Measurements from ENCODE around the gene TMEM167A. TPM values are rescaled to one million over a fixed set of nuclear protein-coding genes. Genes with fewer than 3 reads are reported as not detected.

The TMEM167A gene
- total and polyA plus RNA-seq, 2 of the 8 experiments (the other 6 are each of a cell fraction or from before 2014, with no cell fraction given), result 50.6 to 178 TPM

DNA sequence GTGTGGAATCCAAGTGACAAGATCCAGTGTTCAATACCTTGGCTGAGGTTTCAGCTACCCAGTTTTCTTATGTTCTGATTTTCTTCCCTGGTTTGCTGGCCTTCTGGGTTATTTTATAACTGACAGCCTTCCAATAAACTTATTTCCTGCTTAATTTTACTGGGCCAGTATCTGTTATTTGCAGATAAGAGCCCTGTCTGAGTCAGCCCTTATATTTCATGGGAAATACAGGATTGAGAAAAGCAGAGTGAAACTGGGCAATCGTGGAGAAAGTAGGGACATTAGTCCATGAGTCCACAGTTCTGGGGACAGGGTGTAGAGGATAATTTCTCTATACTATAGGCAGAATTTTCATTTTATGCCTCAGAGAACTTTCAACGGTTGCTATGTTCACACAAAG is 32.3 kb downstream of the TMEM167A start (continued):
- TF ChIP-seq RBBP5 (IDR thresholded peaks at IDR 0.05; ENCODE audit: borderline replicate concordance, low read depth, low read length) (no peak), TBP (IDR thresholded peaks at IDR 0.05; ENCODE audit: low read depth, low read length) (no peak)

Measured in H1 (cell line).